ENCODE results near the gene FCAMR.

GRCh38 chr1:206954459-206955342, 15.6 kb downstream of the FCAMR start:
- TF ChIP-seq, protein P1, sequence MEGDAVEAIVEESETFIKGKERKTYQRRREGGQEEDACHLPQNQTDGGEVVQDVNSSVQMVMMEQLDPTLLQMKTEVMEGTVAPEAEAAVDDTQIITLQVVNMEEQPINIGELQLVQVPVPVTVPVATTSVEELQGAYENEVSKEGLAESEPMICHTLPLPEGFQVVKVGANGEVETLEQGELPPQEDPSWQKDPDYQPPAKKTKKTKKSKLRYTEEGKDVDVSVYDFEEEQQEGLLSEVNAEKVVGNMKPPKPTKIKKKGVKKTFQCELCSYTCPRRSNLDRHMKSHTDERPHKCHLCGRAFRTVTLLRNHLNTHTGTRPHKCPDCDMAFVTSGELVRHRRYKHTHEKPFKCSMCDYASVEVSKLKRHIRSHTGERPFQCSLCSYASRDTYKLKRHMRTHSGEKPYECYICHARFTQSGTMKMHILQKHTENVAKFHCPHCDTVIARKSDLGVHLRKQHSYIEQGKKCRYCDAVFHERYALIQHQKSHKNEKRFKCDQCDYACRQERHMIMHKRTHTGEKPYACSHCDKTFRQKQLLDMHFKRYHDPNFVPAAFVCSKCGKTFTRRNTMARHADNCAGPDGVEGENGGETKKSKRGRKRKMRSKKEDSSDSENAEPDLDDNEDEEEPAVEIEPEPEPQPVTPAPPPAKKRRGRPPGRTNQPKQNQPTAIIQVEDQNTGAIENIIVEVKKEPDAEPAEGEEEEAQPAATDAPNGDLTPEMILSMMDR (IDR thresholded peaks at IDR 0.05): no peak
- TF ChIP-seq EZH2 (IDR thresholded peaks at IDR 0.05; ENCODE audit: borderline replicate concordance, insufficient read depth, low read depth, low read length, poor library complexity, severe bottlenecking): no peak
